Measurements from ENCODE around the gene SENP8.

- no peak for TF ChIP-seq CTCF (conservative IDR thresholded peaks at IDR 0.05; ENCODE audit: low read length)
- TF ChIP-seq EZH2phosphoT487 (IDR thresholded peaks at IDR 0.05; ENCODE audit: borderline replicate concordance) = no peak
Measured at GRCh38 chr15:72116731-72117485, 1.3 kb upstream of the SENP8 start.

Measured in Loucy (cell line).